Keratinocyte (primary cell): ENCODE results near the gene LCT. TPM values are rescaled to one million over a fixed set of nuclear protein-coding genes. Genes with fewer than 3 reads are reported as not detected.

Source experiments
- DNase-seq: peaks from one replicate; pipeline ENCODE4 v3.0.0-alpha.2; 2011; ENCODE audit warnings: low read depth, missing footprints, low spot score
- FAIRE-seq: peaks from 2 replicates; lab custom pipeline; 2011; peaks lifted over from hg19 to GRCh38; lab: Jason Lieb, UNC
- H2AFZ ChIP-seq: 2 replicates; pipeline ENCODE4 v1.6.0; 2012; ENCODE audit warnings: low read length, control low read depth, inconsistent platforms; ENCODE audit not compliant: control insufficient read depth
- H3K27ac ChIP-seq: 2 replicates; pipeline ENCODE4 v1.5.1; 2011; ENCODE audit warnings: low read length; ENCODE audit not compliant: control insufficient read depth, insufficient read depth
- H3K27me3 ChIP-seq: 3 replicates; pipeline ENCODE4 v1.6.0; 2011; ENCODE audit warnings: low read length; ENCODE audit not compliant: control insufficient read depth, insufficient read depth; ENCODE audit errors: extremely low read depth
- H3K36me3 ChIP-seq, 2 experiments: 2 replicates in 1 of 2; 3 replicates in 1 of 2; pipeline ENCODE4 v1.5.1; 2011; ENCODE audit warnings: low read length in 2 of 2, mild to moderate bottlenecking in 1 of 2; ENCODE audit not compliant: control insufficient read depth in 2 of 2, insufficient read depth in 2 of 2; ENCODE audit errors: extremely low read depth in 1 of 2
- H3K4me1 ChIP-seq: 3 replicates; pipeline ENCODE4 v1.5.1; 2011; ENCODE audit warnings: low read length; ENCODE audit not compliant: control insufficient read depth, insufficient read depth; ENCODE audit errors: extremely low read depth
- H3K4me2 ChIP-seq: 3 replicates; pipeline ENCODE4 v1.6.0; 2011; ENCODE audit warnings: low read depth, low read length; ENCODE audit not compliant: control insufficient read depth, insufficient read depth; ENCODE audit errors: extremely low read depth
- H3K4me3 ChIP-seq, 3 experiments: fragments of 200-600 bp in 1 of 3; sonication (generic) in 1 of 3; 2 replicates in 2 of 3; 3 replicates in 1 of 3; pipeline ENCODE4 v1.5.1; 2011 to 2016; ENCODE audit warnings: low read length in 3 of 3, mild to moderate bottlenecking in 3 of 3, control low read depth in 2 of 3, inconsistent platforms in 1 of 3, low read depth in 1 of 3, mixed read lengths in 1 of 3, mixed run types in 1 of 3, moderate library complexity in 1 of 3; ENCODE audit not compliant: control insufficient read depth in 2 of 3, insufficient read depth in 2 of 3; ENCODE audit errors: extremely low read depth in 1 of 3
- H3K79me2 ChIP-seq: 2 replicates; pipeline ENCODE4 v1.6.0; 2012; ENCODE audit warnings: low read length; ENCODE audit not compliant: control insufficient read depth, insufficient read depth
- H3K9ac ChIP-seq: 3 replicates; pipeline ENCODE4 v1.6.0; 2011; ENCODE audit warnings: low read length; ENCODE audit not compliant: control insufficient read depth, insufficient read depth; ENCODE audit errors: extremely low read depth
- H3K9me1 ChIP-seq: 3 replicates; pipeline ENCODE4 v1.6.0; 2011; ENCODE audit warnings: low read length; ENCODE audit not compliant: control insufficient read depth, insufficient read depth; ENCODE audit errors: extremely low read depth
- H3K9me3 ChIP-seq: 2 replicates; pipeline ENCODE4 v1.5.1; 2012; ENCODE audit warnings: low read depth, low read length; ENCODE audit not compliant: control insufficient read depth
- H4K20me1 ChIP-seq: 3 replicates; pipeline ENCODE4 v1.6.0; 2011; ENCODE audit warnings: low read length; ENCODE audit not compliant: control insufficient read depth, insufficient read depth; ENCODE audit errors: extremely low read depth
- CTCF ChIP-seq, 3 experiments: IDR thresholded peaks in 1 of 3; conservative IDR thresholded peaks in 1 of 3; optimal IDR thresholded peaks in 1 of 3; 2 replicates in 2 of 3; 3 replicates in 1 of 3; pipeline versions ENCODE3 to v1.5.1; 2011; ENCODE audit warnings: low read length in 3 of 3, mild to moderate bottlenecking in 3 of 3, moderate library complexity in 2 of 3, control low read depth in 1 of 3, inconsistent platforms in 1 of 3; ENCODE audit not compliant: insufficient read depth in 2 of 3; ENCODE audit errors: extremely low read depth in 1 of 3
- EZH2 ChIP-seq: IDR thresholded peaks from one replicate; pipeline ENCODE4 v1.6.1; 2012; ENCODE audit warnings: inconsistent platforms, mild to moderate bottlenecking, low read length, moderate library complexity
- dilution Hi-C: fragments of 300-500 bp; cut with MboI; formaldehyde crosslinking; loops from one replicate; pipeline ENCODE4 v1.7.0; 2020; ENCODE audit warnings: low sequenced_read_pairs; ENCODE audit not compliant: extremely low pct_ligation_motif_present
- polyA minus RNA-seq, 3 experiments: library from RNA; depleted of rRNA, polyadenylated mRNA; stranded (reverse); fragments of >200 nt; gene quantifications; 1 replicate in 1 of 3; 2 replicates in 1 of 3; 3 replicates in 1 of 3; pipeline ENCODE4 v1.2.3, GENCODE V29; 2011
- polyA plus RNA-seq, 5 experiments: library from polyadenylated mRNA; depleted of rRNA in 3 of 5; stranded (reverse) in 3 of 5; stranded (forward) in 1 of 5; unstranded in 1 of 5; fragments of >200 nt; gene quantifications; 1 replicate in 1 of 5; 2 replicates in 3 of 5; 3 replicates in 1 of 5; pipeline versions ENCODE4 v1.2.1 to v1.2.3, GENCODE V29; 2011 to 2012; ENCODE audit warnings: missing spikeins in 2 of 5, low read depth in 1 of 5, low replicate concordance in 1 of 5

LCT gene
- polyA plus RNA-seq (0.01 TPM in 1 of 3 replicates, not detected in the others), polyA minus RNA-seq (not detected in 3 replicates)
- not detected for polyA plus RNA-seq (2011; ENCODE audit: low read depth)
- polyA plus RNA-seq (2011; cell fraction: cytosol; rRNA removed): not detected in 2 replicates
- polyA plus RNA-seq (2011; cell fraction: nucleus; rRNA removed): 0.03 TPM in 1 of 2 replicates, not detected in the other
- not detected in 2 replicates for polyA plus RNA-seq (2012; ENCODE audit: low replicate concordance)
- not detected for polyA minus RNA-seq (2011; cell fraction: cytosol; rRNA and poly(A)+ RNA removed)
- not detected in 2 replicates for polyA minus RNA-seq (2011; cell fraction: nucleus; rRNA and poly(A)+ RNA removed)

- H3K79me2 ChIP-seq: no peaks in the 10 kb centered on the region
- no peaks in the 10 kb centered on the region for H4K20me1 ChIP-seq
- dilution Hi-C loops: no loop called here
- H2AFZ ChIP-seq: no peak within 1 kb of the TSS
- H3K9me3 ChIP-seq: no peaks in the 10 kb centered on the region
- DNase-seq (no peak), FAIRE-seq (no peak)
- H3K9me1 ChIP-seq: no peaks in the 10 kb centered on the region
- H3K9ac ChIP-seq: no peak within 1 kb of the TSS
- H3K36me3 ChIP-seq: no peaks in the 10 kb centered on the region
- H3K4me1 ChIP-seq: no peaks in the 10 kb centered on the region
- no peak within 1 kb of the TSS for H3K4me2 ChIP-seq
- no peak within 1 kb of the TSS for H3K27ac ChIP-seq
- H3K27me3 ChIP-seq: no peaks in the 10 kb centered on the region
- H3K4me3 ChIP-seq: no peak within 1 kb of the TSS
- TF ChIP-seq EZH2 (no peak), CTCF (optimal IDR thresholded peaks at IDR 0.05 in 1 of 3, IDR thresholded peaks at IDR 0.05 in 1 of 3, conservative IDR thresholded peaks at IDR 0.05 in 1 of 3; ENCODE audit: extremely low read depth in 1 of 3, insufficient read depth in 2 of 3, low read length in 3 of 3) (no peak)
These were observed at the start of gene LCT for GRCh38 chr2:135836596-135837270. Gene LCT (minus strand): TSS chr2:135837184. CDS start chr2:135837169, 15 bp downstream.

GRCh38 chr2:135885709-135886108 is 48.7 kb upstream of the LCT start:
- Histone ChIP-seq H3K9me3 (no peaks in the 10 kb centered on the region), H4K20me1 (no peaks in the 10 kb centered on the region), H3K36me3 (no peaks in the 10 kb centered on the region), H3K79me2 (no peaks in the 10 kb centered on the region), H3K27me3 (no peaks in the 10 kb centered on the region), H3K9me1 (no peaks in the 10 kb centered on the region), H3K27ac (no peak overlapping the region), H3K4me2 (no peak overlapping the region), H3K4me1 (no peaks in the 10 kb centered on the region), H3K4me3 (no peak overlapping the region), H3K9ac (no peak overlapping the region), H2AFZ (no peak overlapping the region)
- no peak for TF ChIP-seq CTCF (optimal IDR thresholded peaks at IDR 0.05 in 1 of 3, IDR thresholded peaks at IDR 0.05 in 1 of 3, conservative IDR thresholded peaks at IDR 0.05 in 1 of 3; ENCODE audit: extremely low read depth in 1 of 3, insufficient read depth in 2 of 3, low read length in 3 of 3)
- TF ChIP-seq EZH2: no peak
- no peak for FAIRE-seq
- DNase-seq: no peak
- dilution Hi-C loops: no loop called here
